Measurements from ENCODE around the gene MED7.

GRCh38 chr5:157107508-157107907, 35.2 kb downstream of the MED7 start:
- TF ChIP-seq CTCF (IDR thresholded peaks at IDR 0.05) = no peak
- no peak for TF ChIP-seq POLR2A (IDR thresholded peaks at IDR 0.05)
